ENCODE measurements around the gene FAM120C. TPM values are rescaled to one million over a fixed set of nuclear protein-coding genes. Genes with fewer than 3 reads are reported as not detected.

FAM120C gene
- total and polyA plus RNA-seq, 2 experiments from 2014 or later: 9.3 to 9.8 TPM

DNA sequence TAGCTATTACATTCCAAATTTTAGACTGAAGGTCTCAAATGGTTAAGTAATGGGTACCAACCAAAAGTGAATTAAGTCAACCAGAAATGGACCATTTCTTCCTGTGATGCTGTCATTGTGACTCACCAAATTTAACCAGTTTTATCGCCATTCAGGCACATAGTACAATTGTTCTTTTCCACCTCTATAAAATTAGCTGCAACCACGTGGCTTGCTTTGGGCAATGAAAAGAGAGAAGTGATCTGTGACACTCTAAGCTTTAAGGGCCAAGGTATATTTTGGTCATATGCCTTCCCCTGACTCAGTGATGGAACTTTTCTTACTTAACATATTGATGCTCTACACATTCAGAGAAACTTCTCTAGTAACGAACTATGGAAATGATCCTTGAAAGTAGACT is 118.5 kb downstream of the FAM120C start:
- Histone ChIP-seq H3K4me2 (no peak overlapping the region), H3K79me2 (replicated peaks; ENCODE audit: insufficient read depth) (no peaks in the 10 kb centered on the region), H3K4me1 (ENCODE audit: insufficient read depth) (0 out of 2 replicates have a peak, but pooled peaks cover 1% of the 10 kb centered on the region), H3F3A (replicated peaks; ENCODE audit: low read depth) (no peaks in the 10 kb centered on the region), H3K9me2 (ENCODE audit: insufficient read depth) (no peaks in the 10 kb centered on the region), H3K27ac (ENCODE audit: low read depth) (no peak overlapping the region), H2AFZ (no peak overlapping the region), H3K27me3 (ENCODE audit: insufficient read depth) (no peaks in the 10 kb centered on the region), H3K4me3 (no peak overlapping the region), H3K36me3 (ENCODE audit: insufficient read depth) (no peaks in the 10 kb centered on the region), H4K20me1 (replicated peaks; ENCODE audit: insufficient read depth) (no peaks in the 10 kb centered on the region)
- ATAC-seq (no peak), DNase-seq (ENCODE audit: low spot score) (no peak)
- Mint-ChIP-seq H3K4me3 (no peak overlapping the region), H3K27ac (no peak overlapping the region), H3K9me3 (no peaks in the 10 kb centered on the region), H3K36me3 (ENCODE audit: low read depth) (no peaks in the 10 kb centered on the region), H3K27me3 (ENCODE audit: insufficient read depth, low read depth, poor library complexity) (peaks cover 2% of the 10 kb centered on the region), H3K4me1 (peaks cover 6% of the 10 kb centered on the region; the same call in 2 of the 3 replicates)
- TF ChIP-seq CREB1 (CRISPR knock-in tag; IDR thresholded peaks at IDR 0.05; ENCODE audit: low read depth): no peak
- no peak for TF ChIP-seq ZNF331 (CRISPR knock-in tag; IDR thresholded peaks at IDR 0.05; ENCODE audit: low read depth)
- no peak for TF ChIP-seq CTCF (conservative IDR thresholded peaks at IDR 0.05; ENCODE audit: low read depth in 2 of 2)
- TF ChIP-seq JUNB (IDR thresholded peaks at IDR 0.05; ENCODE audit: unreplicated experiment): no peak
- TF ChIP-seq POLR2AphosphoS5 (IDR thresholded peaks at IDR 0.05; ENCODE audit: low read depth): no peak
- no peak for TF ChIP-seq ZNF462 (CRISPR knock-in tag; IDR thresholded peaks at IDR 0.05)
- TF ChIP-seq, protein P1, sequence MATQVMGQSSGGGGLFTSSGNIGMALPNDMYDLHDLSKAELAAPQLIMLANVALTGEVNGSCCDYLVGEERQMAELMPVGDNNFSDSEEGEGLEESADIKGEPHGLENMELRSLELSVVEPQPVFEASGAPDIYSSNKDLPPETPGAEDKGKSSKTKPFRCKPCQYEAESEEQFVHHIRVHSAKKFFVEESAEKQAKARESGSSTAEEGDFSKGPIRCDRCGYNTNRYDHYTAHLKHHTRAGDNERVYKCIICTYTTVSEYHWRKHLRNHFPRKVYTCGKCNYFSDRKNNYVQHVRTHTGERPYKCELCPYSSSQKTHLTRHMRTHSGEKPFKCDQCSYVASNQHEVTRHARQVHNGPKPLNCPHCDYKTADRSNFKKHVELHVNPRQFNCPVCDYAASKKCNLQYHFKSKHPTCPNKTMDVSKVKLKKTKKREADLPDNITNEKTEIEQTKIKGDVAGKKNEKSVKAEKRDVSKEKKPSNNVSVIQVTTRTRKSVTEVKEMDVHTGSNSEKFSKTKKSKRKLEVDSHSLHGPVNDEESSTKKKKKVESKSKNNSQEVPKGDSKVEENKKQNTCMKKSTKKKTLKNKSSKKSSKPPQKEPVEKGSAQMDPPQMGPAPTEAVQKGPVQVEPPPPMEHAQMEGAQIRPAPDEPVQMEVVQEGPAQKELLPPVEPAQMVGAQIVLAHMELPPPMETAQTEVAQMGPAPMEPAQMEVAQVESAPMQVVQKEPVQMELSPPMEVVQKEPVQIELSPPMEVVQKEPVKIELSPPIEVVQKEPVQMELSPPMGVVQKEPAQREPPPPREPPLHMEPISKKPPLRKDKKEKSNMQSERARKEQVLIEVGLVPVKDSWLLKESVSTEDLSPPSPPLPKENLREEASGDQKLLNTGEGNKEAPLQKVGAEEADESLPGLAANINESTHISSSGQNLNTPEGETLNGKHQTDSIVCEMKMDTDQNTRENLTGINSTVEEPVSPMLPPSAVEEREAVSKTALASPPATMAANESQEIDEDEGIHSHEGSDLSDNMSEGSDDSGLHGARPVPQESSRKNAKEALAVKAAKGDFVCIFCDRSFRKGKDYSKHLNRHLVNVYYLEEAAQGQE (IDR thresholded peaks at IDR 0.05; ENCODE audit: unreplicated experiment): no peak
- no peak for TF ChIP-seq NANOG (IDR thresholded peaks at IDR 0.05; ENCODE audit: borderline replicate concordance)
- TF ChIP-seq EZH2phosphoT487 (IDR thresholded peaks at IDR 0.05; ENCODE audit: unreplicated experiment): no peak
- TF ChIP-seq, protein P2, sequence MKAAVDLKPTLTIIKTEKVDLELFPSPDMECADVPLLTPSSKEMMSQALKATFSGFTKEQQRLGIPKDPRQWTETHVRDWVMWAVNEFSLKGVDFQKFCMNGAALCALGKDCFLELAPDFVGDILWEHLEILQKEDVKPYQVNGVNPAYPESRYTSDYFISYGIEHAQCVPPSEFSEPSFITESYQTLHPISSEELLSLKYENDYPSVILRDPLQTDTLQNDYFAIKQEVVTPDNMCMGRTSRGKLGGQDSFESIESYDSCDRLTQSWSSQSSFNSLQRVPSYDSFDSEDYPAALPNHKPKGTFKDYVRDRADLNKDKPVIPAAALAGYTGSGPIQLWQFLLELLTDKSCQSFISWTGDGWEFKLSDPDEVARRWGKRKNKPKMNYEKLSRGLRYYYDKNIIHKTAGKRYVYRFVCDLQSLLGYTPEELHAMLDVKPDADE (IDR thresholded peaks at IDR 0.05): no peak
- TF ChIP-seq ZNF114 (CRISPR knock-in tag; IDR thresholded peaks at IDR 0.05): no peak
- TF ChIP-seq STAT1 (IDR thresholded peaks at IDR 0.05; ENCODE audit: unreplicated experiment): no peak
- no peak for TF ChIP-seq EZH2 (IDR thresholded peaks at IDR 0.05; ENCODE audit: low read depth, unreplicated experiment)
